ENCODE measurements around the gene IDUA. TPM values are rescaled to one million over a fixed set of nuclear protein-coding genes. Genes with fewer than 3 reads are reported as not detected.

IDUA gene
- total RNA-seq, 1 donor from 2014 or later, result 7.1 TPM

GRCh38 chr4:947491-947971, 39.3 kb upstream of the IDUA start:
- DNase-seq (ENCODE audit: low read depth), result no peak
- Histone ChIP-seq H3K27me3 (ENCODE audit: control insufficient read depth, insufficient read depth, low read length) (peaks cover 26% of the 10 kb centered on the region), H3K4me3 (ENCODE audit: low read depth, low read length) (no peak overlapping the region), H3K36me3 (ENCODE audit: control insufficient read depth, insufficient read depth, low read length) (no peaks in the 10 kb centered on the region)
- TF ChIP-seq CTCF (IDR thresholded peaks at IDR 0.05; ENCODE audit: insufficient read depth, low read length, poor library complexity, severe bottlenecking), result no peak

GRCh38 chr4:948101-948935, 38.5 kb upstream of the IDUA start:
- Histone ChIP-seq H3K27me3 (ENCODE audit: control insufficient read depth, insufficient read depth, low read length) (peaks cover 26% of the 10 kb centered on the region), H3K4me3 (ENCODE audit: low read depth, low read length) (no peak overlapping the region), H3K36me3 (ENCODE audit: control insufficient read depth, insufficient read depth, low read length) (no peaks in the 10 kb centered on the region)
- DNase-seq (ENCODE audit: low read depth), result no peak
- no peak for TF ChIP-seq CTCF (IDR thresholded peaks at IDR 0.05; ENCODE audit: insufficient read depth, low read length, poor library complexity, severe bottlenecking)

DNA sequence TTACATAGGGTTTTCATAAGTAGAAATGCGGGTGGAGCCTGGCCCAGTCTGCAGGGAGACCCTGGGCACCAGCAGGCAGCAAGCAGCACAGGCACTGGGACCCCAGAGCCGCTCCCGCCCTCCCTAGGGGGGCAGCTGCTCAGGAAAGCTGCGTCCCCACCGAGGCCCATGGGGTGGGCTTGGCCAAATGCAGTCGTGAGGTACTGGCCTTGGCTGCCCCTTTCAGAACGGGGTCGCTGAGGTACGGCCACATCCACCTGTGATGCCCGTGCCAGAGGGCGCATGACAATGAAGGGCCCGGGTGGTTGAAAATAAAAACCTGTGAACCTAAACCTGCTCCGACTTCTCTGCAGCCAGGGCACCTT, 37.9 kb upstream of the IDUA start:
- no peak for DNase-seq (ENCODE audit: low read depth)
- no peak overlapping the region for H3K4me3 ChIP-seq (ENCODE audit: low read depth, low read length)
- TF ChIP-seq CTCF (IDR thresholded peaks at IDR 0.05; ENCODE audit: insufficient read depth, low read length, poor library complexity, severe bottlenecking), result no peak
- peaks cover 26% of the 10 kb centered on the region for H3K27me3 ChIP-seq (ENCODE audit: control insufficient read depth, insufficient read depth, low read length)
- no peaks in the 10 kb centered on the region for H3K36me3 ChIP-seq (ENCODE audit: control insufficient read depth, insufficient read depth, low read length)

GRCh38 chr4:949656-950055, 37.2 kb upstream of the IDUA start:
- no peak for TF ChIP-seq CTCF (IDR thresholded peaks at IDR 0.05; ENCODE audit: insufficient read depth, low read length, poor library complexity, severe bottlenecking)
- no peak for DNase-seq (ENCODE audit: low read depth)
- Histone ChIP-seq H3K36me3 (ENCODE audit: control insufficient read depth, insufficient read depth, low read length) (no peaks in the 10 kb centered on the region), H3K4me3 (ENCODE audit: low read depth, low read length) (no peak overlapping the region), H3K27me3 (ENCODE audit: control insufficient read depth, insufficient read depth, low read length) (peaks cover 26% of the 10 kb centered on the region)

DNA sequence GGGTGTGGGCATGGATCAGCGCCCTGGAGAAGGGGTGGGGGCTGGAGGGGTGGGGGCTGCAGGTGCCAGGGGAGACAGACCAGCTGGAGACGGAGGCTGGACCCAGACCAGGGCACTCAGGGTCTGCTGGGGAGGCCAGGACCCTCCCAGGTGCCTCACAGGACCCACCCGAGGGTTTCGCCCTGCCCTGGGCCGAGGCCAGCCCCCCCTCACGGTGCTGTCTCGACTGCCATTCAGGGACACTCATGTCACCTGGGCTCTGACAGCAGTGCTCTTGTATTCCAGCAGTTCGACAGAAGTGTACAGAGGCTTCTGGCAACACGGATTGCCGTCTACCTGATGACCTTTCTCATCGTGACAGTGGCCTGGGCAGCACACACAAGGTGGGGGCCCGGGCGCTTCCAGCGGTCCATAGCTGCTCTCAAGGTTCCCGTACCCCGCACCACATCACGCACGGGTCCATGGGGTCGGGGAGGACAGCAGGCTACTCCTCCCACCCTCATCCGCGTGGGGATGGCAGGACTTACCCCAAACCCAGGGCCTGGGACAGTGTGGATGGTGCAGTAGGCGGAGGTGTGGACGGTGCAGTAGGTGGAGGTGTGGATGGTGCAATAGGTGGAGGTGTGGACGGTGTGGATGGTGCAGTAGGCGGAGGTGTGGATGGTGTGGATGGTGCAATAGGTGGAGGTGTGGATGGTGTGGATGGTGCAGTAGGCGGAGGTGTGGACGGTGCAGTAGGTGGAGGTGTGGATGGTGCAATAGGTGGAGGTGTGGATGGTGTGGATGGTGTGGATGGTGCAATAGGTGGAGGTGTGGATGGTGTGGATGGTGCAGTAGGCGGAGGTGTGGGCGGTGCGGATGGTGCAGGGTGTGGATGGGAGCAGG, 36.5 kb upstream of the IDUA start:
- TF ChIP-seq CTCF (IDR thresholded peaks at IDR 0.05; ENCODE audit: insufficient read depth, low read length, poor library complexity, severe bottlenecking), result no peak
- peaks cover 20% of the 10 kb centered on the region for H3K27me3 ChIP-seq (ENCODE audit: control insufficient read depth, insufficient read depth, low read length)
- H3K36me3 ChIP-seq (ENCODE audit: control insufficient read depth, insufficient read depth, low read length), result no peaks in the 10 kb centered on the region
- DNase-seq (ENCODE audit: low read depth), result no peak
- H3K4me3 ChIP-seq (ENCODE audit: low read depth, low read length), result no peak overlapping the region

All from kidney epithelial cell (primary cell).